A673 (cell line): ENCODE data around the gene TIMM17B.

Source experiments
- EZH2 ChIP-seq: fragments of 200-600 bp; sonication (generic); IDR thresholded peaks from 2 replicates; pipeline ENCODE4 v1.6.1; 2017; ENCODE audit warnings: borderline replicate concordance, low read depth, mild to moderate bottlenecking, mixed read lengths, antibody characterized with exemption, low read length; ENCODE audit not compliant: poor library complexity, severe bottlenecking
- TF ChIP-seq, protein P1 (sequence below): fragments of 300-800, 200-600 bp; sonication (generic); conservative IDR thresholded peaks from 2 replicates; pipeline ENCODE4 v1.5.1; 2017; ENCODE audit warnings: low read depth, mild to moderate bottlenecking, antibody characterized with exemption, low read length, moderate library complexity, mixed read lengths

DNA sequence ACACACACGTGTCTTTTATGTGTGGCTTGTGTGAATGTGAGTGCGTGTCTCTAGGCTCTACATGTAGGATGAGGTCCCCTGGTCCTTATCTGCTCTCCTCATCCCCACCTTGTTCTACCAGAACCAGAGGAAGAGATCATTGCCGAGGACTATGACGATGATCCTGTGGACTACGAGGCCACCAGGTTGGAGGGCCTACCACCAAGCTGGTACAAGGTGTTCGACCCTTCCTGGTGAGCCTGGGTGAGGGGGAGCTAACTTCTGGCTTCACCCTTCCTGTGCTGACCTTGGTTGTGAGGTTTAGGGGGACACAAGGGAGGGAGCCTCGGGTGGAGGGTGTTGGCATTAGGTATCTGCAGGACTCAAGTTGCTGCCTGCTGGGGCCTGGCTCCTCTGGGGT lies 3.5 kb upstream of the TIMM17B start:
- TF ChIP-seq, protein P1, sequence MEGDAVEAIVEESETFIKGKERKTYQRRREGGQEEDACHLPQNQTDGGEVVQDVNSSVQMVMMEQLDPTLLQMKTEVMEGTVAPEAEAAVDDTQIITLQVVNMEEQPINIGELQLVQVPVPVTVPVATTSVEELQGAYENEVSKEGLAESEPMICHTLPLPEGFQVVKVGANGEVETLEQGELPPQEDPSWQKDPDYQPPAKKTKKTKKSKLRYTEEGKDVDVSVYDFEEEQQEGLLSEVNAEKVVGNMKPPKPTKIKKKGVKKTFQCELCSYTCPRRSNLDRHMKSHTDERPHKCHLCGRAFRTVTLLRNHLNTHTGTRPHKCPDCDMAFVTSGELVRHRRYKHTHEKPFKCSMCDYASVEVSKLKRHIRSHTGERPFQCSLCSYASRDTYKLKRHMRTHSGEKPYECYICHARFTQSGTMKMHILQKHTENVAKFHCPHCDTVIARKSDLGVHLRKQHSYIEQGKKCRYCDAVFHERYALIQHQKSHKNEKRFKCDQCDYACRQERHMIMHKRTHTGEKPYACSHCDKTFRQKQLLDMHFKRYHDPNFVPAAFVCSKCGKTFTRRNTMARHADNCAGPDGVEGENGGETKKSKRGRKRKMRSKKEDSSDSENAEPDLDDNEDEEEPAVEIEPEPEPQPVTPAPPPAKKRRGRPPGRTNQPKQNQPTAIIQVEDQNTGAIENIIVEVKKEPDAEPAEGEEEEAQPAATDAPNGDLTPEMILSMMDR, result no peak
- no peak for TF ChIP-seq EZH2
